A549 (cell line): Measurements from ENCODE around the gene GXYLT2. TPM values are rescaled to one million over a fixed set of nuclear protein-coding genes. Genes with fewer than 3 reads are reported as not detected.
"Not testable (repeated sequence)": the region's sequence is repeated elsewhere in the genome, so short reads cannot be mapped to it uniquely, and the experiment has no call there.

Experiments
- ATAC-seq, 2 experiments: fragments of 200-7000 bp in 1 of 2; fragments of >200 bp in 1 of 2; cut with Nextera tagmentation in 1 of 2; cut with Tn5 transposase in 1 of 2; 3 replicates each; pipeline versions ENCODE4 v1.8.0 to v1.9.1; 2018 to 2020; ENCODE audit warnings: mild to moderate bottlenecking in 1 of 2, moderate library complexity in 1 of 2
- CTCF ChIA-PET: fragments of 300-600 bp; sonication (Branson Sonifier 250); formaldehyde crosslinking; extraction: SDS; loops from one replicate; lab custom pipeline; 2021; ENCODE audit warnings: antibody characterized with exemption, inconsistent platforms; lab: Yijun Ruan, JAX
- POLR2A ChIA-PET: fragments of 350-600 bp; formaldehyde crosslinking; extraction: SDS; loops from one replicate; lab custom pipeline; 2021; ENCODE audit warnings: antibody characterized with exemption, inconsistent platforms; lab: Yijun Ruan, JAX
- DNase-seq, 2 experiments: peaks; one replicate each; pipeline versions ENCODE4 v3.0.0 to v3.0.0-alpha.2; 2011 to 2016; ENCODE audit warnings: low read depth in 1 of 2, low spot score in 1 of 2
- FAIRE-seq: peaks from 2 replicates; lab custom pipeline; 2011; peaks lifted over from hg19 to GRCh38; lab: Jason Lieb, UNC
- H3K27ac ChIP-seq, 2 experiments: fragments of >200 bp; sonication (Bioruptor Twin); formaldehyde crosslinking; 3 replicates each; pipeline ENCODE4 v1.5.1; 2016 to 2017
- H3K4me1 ChIP-seq: fragments of >200 bp; sonication (Bioruptor Twin); formaldehyde crosslinking; 3 replicates; pipeline ENCODE4 v1.6.1; 2016
- H3K4me2 ChIP-seq: fragments of >200 bp; sonication (Bioruptor Twin); formaldehyde crosslinking; 3 replicates; pipeline ENCODE4 v1.6.1; 2016
- H3K4me3 ChIP-seq: fragments of >200 bp; sonication (Bioruptor Twin); formaldehyde crosslinking; 3 replicates; pipeline ENCODE4 v1.5.1; 2016
- H3K9me3 ChIP-seq: fragments of >200 bp; sonication (Bioruptor Twin); formaldehyde crosslinking; 3 replicates; pipeline ENCODE4 v1.6.1; 2016
- BHLHE40 ChIP-seq: IDR thresholded peaks from 2 replicates; pipeline ENCODE4 v1.6.1; 2012; ENCODE audit warnings: low read depth, low read length, inconsistent platforms
- CBX8 ChIP-seq: fragments of 200-600 bp; sonication (generic); IDR thresholded peaks from 2 replicates; pipeline ENCODE4 v1.6.1; 2016
- CEBPB ChIP-seq, 2 experiments: fragments of >200 bp in 1 of 2; sonication (Bioruptor Twin) in 1 of 2; formaldehyde crosslinking in 1 of 2; IDR thresholded peaks; 2 replicates each; pipeline ENCODE4 v1.6.1; 2012 to 2016
- CHD4 ChIP-seq: fragments of 200-600 bp; sonication (generic); IDR thresholded peaks from 2 replicates; pipeline ENCODE4 v1.6.1; 2016; ENCODE audit warnings: antibody characterized with exemption, mild to moderate bottlenecking, borderline replicate concordance
- EP300 ChIP-seq, 2 experiments: fragments of >200 bp; sonication (Bioruptor Twin); formaldehyde crosslinking; IDR thresholded peaks; 2 replicates in 1 of 2; 3 replicates in 1 of 2; pipeline ENCODE4 v1.6.1; 2016 to 2017
- ESRRA ChIP-seq: fragments of 150-350 bp; IDR thresholded peaks from 2 replicates; pipeline ENCODE4 v1.6.1; 2014; ENCODE audit warnings: mild to moderate bottlenecking, low read length, borderline replicate concordance
- FOSL2 ChIP-seq, 2 experiments: fragments of 450-650 bp in 1 of 2; fragments of >200 bp in 1 of 2; sonication (Bioruptor Twin) in 1 of 2; formaldehyde crosslinking; IDR thresholded peaks; 2 replicates each; pipeline versions ENCODE4 v1.5.0 to v1.6.1; 2016 to 2020; ENCODE audit warnings: mild to moderate bottlenecking in 1 of 2, moderate library complexity in 1 of 2
- GATA3 ChIP-seq: IDR thresholded peaks from 2 replicates; pipeline ENCODE4 v1.6.1; 2012; ENCODE audit warnings: borderline replicate concordance
- HDAC2 ChIP-seq: fragments of 200-600 bp; sonication (generic); IDR thresholded peaks from 2 replicates; pipeline ENCODE4 v1.6.1; 2016
- HES2 ChIP-seq: fragments of >200 bp; sonication (Bioruptor Twin); formaldehyde crosslinking; IDR thresholded peaks from 2 replicates; pipeline ENCODE4 v1.6.1; 2016
- MYC ChIP-seq: IDR thresholded peaks from 2 replicates; pipeline ENCODE4 v1.6.1; 2012; ENCODE audit warnings: mild to moderate bottlenecking, inconsistent platforms, low read length, improper control_type of control experiment, borderline replicate concordance
- NFE2L2 ChIP-seq: fragments of 150-350 bp; conservative IDR thresholded peaks from 2 replicates; pipeline ENCODE4 v1.6.1; 2014; ENCODE audit warnings: low read length
- NPAS2 ChIP-seq: fragments of 250-450 bp; sonication (Bioruptor Pico); IDR thresholded peaks from 2 replicates; pipeline ENCODE4 v1.8.0; 2022; ENCODE audit warnings: mild to moderate bottlenecking, moderate library complexity, borderline replicate concordance
- PBX3 ChIP-seq: IDR thresholded peaks from 2 replicates; pipeline ENCODE4 v1.6.1; 2012
- RAD21 ChIP-seq, 2 experiments: fragments of >200 bp in 1 of 2; sonication (Bioruptor Twin) in 1 of 2; formaldehyde crosslinking in 1 of 2; IDR thresholded peaks in 1 of 2; conservative IDR thresholded peaks in 1 of 2; 2 replicates in 1 of 2; 3 replicates in 1 of 2; pipeline ENCODE4 v1.6.1; 2012 to 2018; ENCODE audit warnings: inconsistent platforms in 1 of 2
- RARB ChIP-seq: fragments of 250-450 bp; sonication (Bioruptor Pico); IDR thresholded peaks from 2 replicates; pipeline ENCODE4 v1.8.0; 2021; ENCODE audit warnings: mild to moderate bottlenecking, moderate library complexity
- REST ChIP-seq: fragments of 200-600 bp; sonication (generic); IDR thresholded peaks from 2 replicates; pipeline ENCODE4 v1.6.1; 2016; ENCODE audit warnings: antibody characterized with exemption, mild to moderate bottlenecking, moderate library complexity
- RFX5 ChIP-seq: fragments of 450-650 bp; IDR thresholded peaks from 2 replicates; pipeline ENCODE4 v1.7.1; 2014; ENCODE audit warnings: antibody characterized with exemption, mild to moderate bottlenecking, moderate library complexity
- RNF2 ChIP-seq: fragments of 200-600 bp; sonication (generic); IDR thresholded peaks from 2 replicates; pipeline ENCODE4 v1.6.1; 2016; ENCODE audit warnings: low read depth, mild to moderate bottlenecking, antibody characterized with exemption, moderate library complexity, borderline replicate concordance
- TP53 ChIP-seq: fragments of 250-450 bp; sonication (Bioruptor Pico); IDR thresholded peaks from 2 replicates; pipeline ENCODE4 v1.5.0; 2021; ENCODE audit warnings: mild to moderate bottlenecking, moderate library complexity
- ZC3H11A ChIP-seq: fragments of 450-650 bp; IDR thresholded peaks from 2 replicates; pipeline ENCODE4 v1.6.1; 2014; ENCODE audit warnings: antibody characterized with exemption, mild to moderate bottlenecking
- WGBS: methylation state at CpG from one replicate; pipeline ENCODE4 v1.1.6; 2017; ENCODE audit errors: missing lambda C conversion rate; 5-methylcytosine and 5-hydroxymethylcytosine counted together
- polyA plus RNA-seq, 4 experiments: library from polyadenylated mRNA; depleted of rRNA in 3 of 4; stranded (reverse); fragments of >200 nt; fragmentation: RNase III in 1 of 4; extraction: RNeasy Plus Mini Kit Qiagen cat#74134 plus additional on column Dnase treatment in 1 of 4; gene quantifications; 2 replicates in 3 of 4; 3 replicates in 1 of 4; pipeline ENCODE4 v1.2.3, GENCODE V29; 2011 to 2017
- TF ChIP-seq, protein P1 (sequence below): fragments of 250-450 bp; sonication (Bioruptor Pico); IDR thresholded peaks from 2 replicates; pipeline ENCODE4 v1.5.0; 2020; ENCODE audit warnings: low read depth, mild to moderate bottlenecking, moderate library complexity
- TF ChIP-seq, protein P2 (sequence below): IDR thresholded peaks from 2 replicates; pipeline ENCODE4 v1.6.1; 2012

Gene GXYLT2
- polyA plus RNA-seq, 2 of the 4 experiments (the other 2 are of a cell fraction): 1.9 to 3.3 TPM

DNA sequence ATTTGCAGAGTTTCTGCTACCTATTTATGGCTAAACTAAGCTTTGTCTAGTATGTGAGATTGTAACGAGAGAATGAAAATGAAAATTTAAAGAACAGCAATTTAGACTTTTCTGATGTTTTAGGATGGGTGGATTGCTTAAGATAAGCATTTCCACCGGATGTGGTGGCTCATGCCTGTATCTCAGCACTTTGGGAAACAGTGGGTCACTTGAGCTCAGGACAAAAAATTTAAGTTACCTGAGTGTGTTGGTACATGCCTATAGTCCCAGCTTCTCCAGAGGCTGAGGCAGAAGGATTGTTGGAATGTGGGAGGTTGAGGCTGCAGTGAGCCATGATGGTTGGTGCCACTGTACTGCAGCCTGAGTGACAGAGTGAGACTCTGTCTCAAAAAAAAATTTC, 112.1 kb downstream of the GXYLT2 start:
- WGBS: 85% methylated on average over 2 of the region's 2 CpGs

DNA sequence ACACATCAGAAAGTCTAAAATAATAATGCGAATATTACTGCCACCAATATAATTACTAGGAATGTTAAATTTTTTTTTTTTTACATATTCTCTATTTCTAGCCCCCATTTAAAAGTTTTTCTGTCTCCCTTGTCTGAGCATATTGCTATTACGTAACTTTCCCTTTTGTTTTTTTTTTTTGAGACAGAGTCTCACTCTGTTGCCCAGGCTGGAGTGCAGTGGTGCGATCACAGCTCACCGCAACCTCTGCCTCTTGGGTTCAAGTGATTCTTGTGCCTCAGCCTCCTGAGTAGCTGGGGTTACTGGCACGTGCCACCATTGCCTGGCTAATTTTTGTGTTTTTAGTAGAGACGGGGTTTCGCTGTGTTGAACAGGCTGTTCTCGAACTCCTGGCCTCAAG, 115.2 kb downstream of the GXYLT2 start:
- 88% methylated on average over 8 of the region's 8 CpGs for WGBS
- ATAC-seq, H3K4me3 ChIP-seq: not testable (repeated sequence)

More for the DNA sequence above, 112.1 kb downstream of the GXYLT2 start:
- TF ChIP-seq EP300 (IDR thresholded peaks at IDR 0.05): no peak
- TF ChIP-seq RARB (CRISPR knock-in tag): no peak
- no peak for TF ChIP-seq CEBPB (IDR thresholded peaks at IDR 0.05)
- TF ChIP-seq NFE2L2: no peak
- TF ChIP-seq ZC3H11A: no peak
- no peak for TF ChIP-seq FOSL2 (IDR thresholded peaks at IDR 0.05)
- TF ChIP-seq FOSL2 (CRISPR knock-in tag; IDR thresholded peaks at IDR 0.05): no peak
- no peak for TF ChIP-seq HES2
- TF ChIP-seq RAD21 (conservative IDR thresholded peaks at IDR 0.05 in 1 of 2, IDR thresholded peaks at IDR 0.05 in 1 of 2): no peak
- TF ChIP-seq TP53 (CRISPR knock-in tag): no peak
- H3K9me3 ChIP-seq: no peaks in the 10 kb centered on the region
- H3K4me2 ChIP-seq: peak overlapping the region; percentile 82
- peaks cover 30% of the 10 kb centered on the region for H3K4me1 ChIP-seq
- FAIRE-seq (no peak), DNase-seq (no peak), ATAC-seq (no peak)
- H3K27ac ChIP-seq: no peak overlapping the region
- ChIA-PET CTCF (interaction anchor here (1.1 to 2.4 kb wide), 3 partner anchors 17 to 149 kb away, joined by 3 to 6 read pairs (median 3); no protein-coding TSS in a partner anchor), POLR2A (no interaction called here)
- no peak overlapping the region for H3K4me3 ChIP-seq

DNA sequence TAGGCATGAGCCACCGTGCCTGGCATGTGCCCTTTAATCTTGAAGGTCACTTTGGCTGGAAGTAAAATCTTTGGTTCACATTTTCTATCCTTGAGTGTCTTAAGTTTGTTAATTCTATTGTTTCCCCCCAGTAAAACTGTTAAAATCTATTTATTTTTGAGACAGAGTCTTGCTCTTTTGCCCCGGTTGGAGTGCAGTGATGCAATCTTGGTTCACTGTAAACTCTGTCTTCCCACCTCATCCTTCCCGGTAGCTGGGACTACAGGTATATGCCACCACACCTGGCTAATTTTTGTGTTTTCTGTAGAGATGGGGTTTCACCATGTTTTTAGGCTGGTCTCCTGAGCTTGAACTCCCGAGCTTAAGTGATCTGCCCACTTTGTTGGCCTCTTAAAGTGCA, 116.5 kb downstream of the GXYLT2 start:
- Histone ChIP-seq H3K4me1 (peaks cover 11% of the 10 kb centered on the region; the same call in 2 of the 3 replicates), H3K4me3 (no peak overlapping the region), H3K9me3 (no peaks in the 10 kb centered on the region), H3K27ac (no peak overlapping the region), H3K4me2 (no peak overlapping the region)
- ATAC-seq (no peak), FAIRE-seq (no peak), DNase-seq (no peak)
- TF ChIP-seq CBX8: no peak
- TF ChIP-seq, protein P1, sequence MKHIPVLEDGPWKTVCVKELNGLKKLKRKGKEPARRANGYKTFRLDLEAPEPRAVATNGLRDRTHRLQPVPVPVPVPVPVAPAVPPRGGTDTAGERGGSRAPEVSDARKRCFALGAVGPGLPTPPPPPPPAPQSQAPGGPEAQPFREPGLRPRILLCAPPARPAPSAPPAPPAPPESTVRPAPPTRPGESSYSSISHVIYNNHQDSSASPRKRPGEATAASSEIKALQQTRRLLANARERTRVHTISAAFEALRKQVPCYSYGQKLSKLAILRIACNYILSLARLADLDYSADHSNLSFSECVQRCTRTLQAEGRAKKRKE (CRISPR knock-in tag): no peak
- TF ChIP-seq MYC: no peak
- no peak for TF ChIP-seq ESRRA
- no peak for TF ChIP-seq RARB (CRISPR knock-in tag)
- no peak for TF ChIP-seq FOSL2 (IDR thresholded peaks at IDR 0.05)
- no peak for TF ChIP-seq FOSL2 (CRISPR knock-in tag; IDR thresholded peaks at IDR 0.05)
- ChIA-PET CTCF (interaction anchor here (1.0 kb wide), 1 partner anchor 52 kb away, joined by 5 read pairs; no protein-coding TSS in a partner anchor), POLR2A (no interaction called here)
- 77% methylated on average over 4 of the region's 4 CpGs for WGBS

More for the DNA sequence above, 115.2 kb downstream of the GXYLT2 start:
- H3K9me3 ChIP-seq, DNase-seq, H3K27ac ChIP-seq, FAIRE-seq, CTCF ChIA-PET, H3K4me2 ChIP-seq, POLR2A ChIA-PET: not testable (repeated sequence)
- H3K4me1 ChIP-seq: peaks cover 23% of the 10 kb centered on the region

- POLR2A ChIA-PET: no interaction called here
- TF ChIP-seq, protein P2, sequence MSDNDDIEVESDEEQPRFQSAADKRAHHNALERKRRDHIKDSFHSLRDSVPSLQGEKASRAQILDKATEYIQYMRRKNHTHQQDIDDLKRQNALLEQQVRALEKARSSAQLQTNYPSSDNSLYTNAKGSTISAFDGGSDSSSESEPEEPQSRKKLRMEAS: no peak
- TF ChIP-seq RFX5 (no peak), RNF2 (no peak), HDAC2 (no peak), REST (no peak), CHD4 (no peak), NPAS2 (CRISPR knock-in tag) (no peak), FOSL2 (IDR thresholded peaks at IDR 0.05) (no peak), FOSL2 (CRISPR knock-in tag; IDR thresholded peaks at IDR 0.05) (no peak), ESRRA (no peak), GATA3 (no peak), PBX3 (no peak), BHLHE40 (no peak)
Observed at GRCh38 chr3:73007992-73008712, 120.3 kb downstream of the GXYLT2 start.

More at GRCh38 chr3:73007992-73008712, 120.3 kb downstream of the GXYLT2 start:
- ATAC-seq (no peak), FAIRE-seq (no peak), DNase-seq (no peak)
- H3K4me3 ChIP-seq: no peak overlapping the region
- no peak overlapping the region for H3K4me2 ChIP-seq
- 86% methylated on average over 6 of the region's 6 CpGs for WGBS
- H3K4me1 ChIP-seq: no peaks in the 10 kb centered on the region
- CTCF ChIA-PET: interaction anchor here (0.9 to 2.8 kb wide), 2 partner anchors 70 to 78 kb away, joined by 3 to 7 read pairs; no protein-coding TSS in a partner anchor
- H3K9me3 ChIP-seq: no peaks in the 10 kb centered on the region
- no peak overlapping the region for H3K27ac ChIP-seq
